Hematopoietic multipotent progenitor cell treated with erythropoietin and hydrocortisone succinate and interleukin-3 and kit ligand, for 6 days (in vitro differentiated cells): ENCODE measurements around the gene AP1AR.

Source experiments
- DNase-seq: peaks from one replicate; pipeline ENCODE4 v3.0.0-alpha.2; 2015

AP1AR gene

GRCh38 chr4:112318239-112319142, 86.9 kb downstream of the AP1AR start:
- DNase-seq, result no peak
